OCI-LY3 (cell line): ENCODE results near the gene STARD9.

Experiments used
- H2AFZ ChIP-seq: fragments of 200-600, 300-600 bp; shearing (Covaris generic); 2 replicates; pipeline ENCODE4 v1.6.0; 2014; ENCODE audit warnings: antibody characterized with exemption, low read depth, low read length
- H3K27ac ChIP-seq: fragments of 200-600, 300-600 bp; sonication (generic); 2 replicates; pipeline ENCODE4 v1.5.1; 2014; ENCODE audit warnings: mild to moderate bottlenecking, low read length, moderate library complexity, mixed read lengths
- H3K27me3 ChIP-seq: fragments of 200-600, 300-600 bp; sonication (generic); 2 replicates; pipeline ENCODE4 v1.6.1; 2014; ENCODE audit warnings: low read depth, low read length, mixed read lengths
- H3K36me3 ChIP-seq: fragments of 200-600, 300-600 bp; sonication (generic); replicated peaks from 2 replicates; pipeline ENCODE3; 2014; ENCODE audit warnings: low read depth, low read length, mixed read lengths
- H3K4me1 ChIP-seq: fragments of 300-600, 200-600 bp; sonication (generic); 2 replicates; pipeline ENCODE4 v1.6.1; 2014; ENCODE audit warnings: low read length, mixed read lengths
- H3K4me2 ChIP-seq: fragments of 200-600, 300-600 bp; sonication (generic); 2 replicates; pipeline ENCODE4 v1.6.1; 2014; ENCODE audit warnings: low read length, mixed read lengths
- H3K4me3 ChIP-seq: fragments of 300-600, 200-600 bp; sonication (generic); 2 replicates; pipeline ENCODE4 v1.5.1; 2014; ENCODE audit warnings: antibody characterized with exemption, mild to moderate bottlenecking, low read length, moderate library complexity
- H3K79me2 ChIP-seq: fragments of 300-600, 200-600 bp; shearing (Covaris generic); 2 replicates; pipeline ENCODE4 v1.6.1; 2014; ENCODE audit warnings: mild to moderate bottlenecking, low read length, mixed read lengths
- H3K9ac ChIP-seq: fragments of 300-600, 200-600 bp; shearing (Covaris generic); 2 replicates; pipeline ENCODE4 v1.6.0; 2014; ENCODE audit warnings: mild to moderate bottlenecking, low read length, moderate library complexity
- H3K9me3 ChIP-seq: fragments of 200-600, 300-600 bp; shearing (Covaris generic); 2 replicates; pipeline ENCODE4 v1.6.1; 2014; ENCODE audit warnings: low read length, mixed read lengths; ENCODE audit not compliant: insufficient read depth
- H4K20me1 ChIP-seq: fragments of 200-600, 300-600 bp; sonication (generic); 2 replicates; pipeline ENCODE4 v1.6.1; 2016; ENCODE audit warnings: low read length, mixed read lengths; ENCODE audit not compliant: insufficient read depth
- EZH2phosphoT487 ChIP-seq: fragments of 200-600 bp; shearing (Covaris generic); IDR thresholded peaks from 2 replicates; pipeline ENCODE4 v1.6.1; 2018; ENCODE audit warnings: antibody characterized with exemption, mixed run types, low read depth
- TF ChIP-seq, protein P1 (sequence below): fragments of 200-600, 300-600 bp; sonication (generic); IDR thresholded peaks from 2 replicates; pipeline ENCODE4 v1.5.1; 2014; ENCODE audit warnings: antibody characterized with exemption, low read length, low read depth

Gene STARD9

DNA sequence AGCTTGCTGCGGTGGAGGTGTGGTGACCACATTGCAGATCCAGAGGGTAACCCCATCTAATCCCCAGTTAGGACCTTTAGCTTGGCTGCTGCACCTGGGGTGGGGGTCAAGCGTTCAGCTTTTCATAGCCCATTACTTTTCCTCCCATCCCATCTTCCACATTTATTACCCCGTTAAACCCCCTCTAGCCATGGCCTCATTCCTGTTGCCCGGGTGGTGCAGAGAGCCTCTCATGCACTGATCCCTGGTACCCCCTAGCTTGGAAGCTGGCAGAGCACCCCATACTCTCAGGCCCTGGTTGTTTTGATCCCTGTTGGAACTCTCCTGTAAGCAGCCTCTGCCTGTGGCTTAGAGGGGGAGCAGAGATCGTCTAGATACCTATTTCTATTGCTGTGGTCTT is 140.7 kb downstream of the STARD9 start:
- no peak overlapping the region for H3K4me3 ChIP-seq
- no peak for TF ChIP-seq EZH2phosphoT487
- TF ChIP-seq, protein P1, sequence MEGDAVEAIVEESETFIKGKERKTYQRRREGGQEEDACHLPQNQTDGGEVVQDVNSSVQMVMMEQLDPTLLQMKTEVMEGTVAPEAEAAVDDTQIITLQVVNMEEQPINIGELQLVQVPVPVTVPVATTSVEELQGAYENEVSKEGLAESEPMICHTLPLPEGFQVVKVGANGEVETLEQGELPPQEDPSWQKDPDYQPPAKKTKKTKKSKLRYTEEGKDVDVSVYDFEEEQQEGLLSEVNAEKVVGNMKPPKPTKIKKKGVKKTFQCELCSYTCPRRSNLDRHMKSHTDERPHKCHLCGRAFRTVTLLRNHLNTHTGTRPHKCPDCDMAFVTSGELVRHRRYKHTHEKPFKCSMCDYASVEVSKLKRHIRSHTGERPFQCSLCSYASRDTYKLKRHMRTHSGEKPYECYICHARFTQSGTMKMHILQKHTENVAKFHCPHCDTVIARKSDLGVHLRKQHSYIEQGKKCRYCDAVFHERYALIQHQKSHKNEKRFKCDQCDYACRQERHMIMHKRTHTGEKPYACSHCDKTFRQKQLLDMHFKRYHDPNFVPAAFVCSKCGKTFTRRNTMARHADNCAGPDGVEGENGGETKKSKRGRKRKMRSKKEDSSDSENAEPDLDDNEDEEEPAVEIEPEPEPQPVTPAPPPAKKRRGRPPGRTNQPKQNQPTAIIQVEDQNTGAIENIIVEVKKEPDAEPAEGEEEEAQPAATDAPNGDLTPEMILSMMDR, result no peak
- no peak overlapping the region for H3K27ac ChIP-seq
- no peaks in the 10 kb centered on the region for H3K9me3 ChIP-seq
- no peak overlapping the region for H3K4me2 ChIP-seq
- no peaks in the 10 kb centered on the region for H3K27me3 ChIP-seq
- H3K79me2 ChIP-seq, result no peaks in the 10 kb centered on the region
- H3K4me1 ChIP-seq, result no peaks in the 10 kb centered on the region
- no peak overlapping the region for H3K9ac ChIP-seq
- no peak overlapping the region for H2AFZ ChIP-seq
- H3K36me3 ChIP-seq, result peaks cover 9% of the 10 kb centered on the region
- no peaks in the 10 kb centered on the region for H4K20me1 ChIP-seq

DNA sequence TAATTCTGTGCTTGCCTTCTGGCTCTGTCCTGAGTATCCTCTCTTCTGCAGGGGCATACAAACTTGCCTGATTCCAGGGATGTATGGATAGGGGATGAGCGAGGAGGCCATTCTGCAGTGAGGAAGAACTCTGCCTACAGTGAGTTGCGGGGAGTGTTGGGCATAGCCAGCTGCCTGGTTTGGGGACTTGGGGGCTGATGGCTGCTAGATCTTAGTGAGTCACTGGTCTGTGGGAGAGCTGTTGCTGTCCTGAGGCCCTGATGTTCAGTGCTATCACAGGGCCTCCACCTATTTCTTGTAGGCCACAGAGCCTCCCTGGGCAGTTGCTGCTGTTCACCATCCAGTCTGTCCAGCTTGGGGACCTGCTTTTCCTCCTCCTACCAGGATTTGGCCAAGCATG is 141.2 kb downstream of the STARD9 start:
- no peak overlapping the region for H3K9ac ChIP-seq

DNA sequence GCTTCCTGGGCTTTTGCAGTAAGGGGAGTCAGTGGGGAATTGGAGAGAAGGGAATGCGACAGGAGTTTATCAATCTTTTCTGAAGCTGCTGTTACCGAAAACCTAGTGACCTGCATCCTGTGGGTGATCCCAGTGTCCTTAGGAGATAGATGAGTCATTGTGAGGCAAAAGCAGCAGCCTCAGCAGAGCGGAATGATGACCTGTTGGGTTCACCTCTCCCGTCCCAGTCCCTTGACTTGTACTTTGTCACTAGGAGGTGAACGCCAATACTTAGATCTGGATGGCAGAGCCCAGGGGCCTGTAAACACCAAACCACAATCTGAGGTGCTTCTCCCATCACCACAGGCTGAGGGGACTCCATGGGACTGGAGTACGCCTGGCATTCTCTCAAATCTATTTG is 143.6 kb downstream of the STARD9 start:
- Histone ChIP-seq H4K20me1 (no peaks in the 10 kb centered on the region), H3K4me1 (no peaks in the 10 kb centered on the region), H3K27me3 (no peaks in the 10 kb centered on the region), H2AFZ (no peak overlapping the region), H3K9ac (no peak overlapping the region), H3K79me2 (no peaks in the 10 kb centered on the region), H3K4me2 (no peak overlapping the region), H3K27ac (no peak overlapping the region), H3K36me3 (peaks cover 11% of the 10 kb centered on the region), H3K9me3 (no peaks in the 10 kb centered on the region), H3K4me3 (no peak overlapping the region)
- TF ChIP-seq, protein P1, result no peak
- no peak for TF ChIP-seq EZH2phosphoT487

More for the DNA sequence above, 141.2 kb downstream of the STARD9 start:
- no peak overlapping the region for H3K27ac ChIP-seq
- H3K36me3 ChIP-seq, result peaks cover 9% of the 10 kb centered on the region
- no peaks in the 10 kb centered on the region for H4K20me1 ChIP-seq
- no peaks in the 10 kb centered on the region for H3K79me2 ChIP-seq
- no peaks in the 10 kb centered on the region for H3K4me1 ChIP-seq
- H2AFZ ChIP-seq, result no peak overlapping the region
- H3K27me3 ChIP-seq, result no peaks in the 10 kb centered on the region
- no peak overlapping the region for H3K4me3 ChIP-seq
- no peak overlapping the region for H3K4me2 ChIP-seq
- no peak for TF ChIP-seq EZH2phosphoT487
- TF ChIP-seq, protein P1, result no peak
- H3K9me3 ChIP-seq, result no peaks in the 10 kb centered on the region

DNA sequence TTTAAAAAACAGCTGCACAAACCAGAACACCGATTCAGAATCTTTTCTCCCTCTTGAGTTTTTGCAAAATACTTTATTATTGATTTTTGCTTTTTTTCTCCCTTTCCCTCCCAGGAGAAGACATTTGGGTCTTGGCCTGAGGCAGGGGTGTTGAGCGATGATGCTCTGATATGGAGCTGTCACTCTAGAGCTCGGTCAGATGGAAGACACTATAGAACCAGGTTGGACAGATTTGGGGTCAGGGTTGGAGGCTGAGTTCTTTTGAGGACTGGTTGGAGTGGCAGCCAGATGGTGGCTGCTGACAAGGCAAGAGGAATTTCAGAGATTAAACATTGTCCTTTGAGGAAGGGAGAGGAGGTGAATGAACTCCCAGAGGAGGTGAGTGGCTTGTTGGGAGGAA is 144.7 kb downstream of the STARD9 start:
- no peaks in the 10 kb centered on the region for H3K27me3 ChIP-seq
- no peak overlapping the region for H3K4me3 ChIP-seq
- no peak overlapping the region for H3K4me2 ChIP-seq
- H3K27ac ChIP-seq, result no peak overlapping the region
- H2AFZ ChIP-seq, result no peak overlapping the region
- no peaks in the 10 kb centered on the region for H3K79me2 ChIP-seq
- H3K9ac ChIP-seq, result no peak overlapping the region
- no peaks in the 10 kb centered on the region for H3K4me1 ChIP-seq
- H3K36me3 ChIP-seq, result peaks cover 22% of the 10 kb centered on the region
- TF ChIP-seq EZH2phosphoT487, result no peak
- TF ChIP-seq, protein P1, result no peak
- no peaks in the 10 kb centered on the region for H4K20me1 ChIP-seq
- no peaks in the 10 kb centered on the region for H3K9me3 ChIP-seq
